Measurements from ENCODE around the gene PTPN20. TPM values are rescaled to one million over a fixed set of nuclear protein-coding genes. Genes with fewer than 3 reads are reported as not detected.
"Not testable (repeated sequence)": the region's sequence is repeated elsewhere in the genome, so short reads cannot be mapped to it uniquely, and the experiment has no call there.

The PTPN20 gene, protein sequence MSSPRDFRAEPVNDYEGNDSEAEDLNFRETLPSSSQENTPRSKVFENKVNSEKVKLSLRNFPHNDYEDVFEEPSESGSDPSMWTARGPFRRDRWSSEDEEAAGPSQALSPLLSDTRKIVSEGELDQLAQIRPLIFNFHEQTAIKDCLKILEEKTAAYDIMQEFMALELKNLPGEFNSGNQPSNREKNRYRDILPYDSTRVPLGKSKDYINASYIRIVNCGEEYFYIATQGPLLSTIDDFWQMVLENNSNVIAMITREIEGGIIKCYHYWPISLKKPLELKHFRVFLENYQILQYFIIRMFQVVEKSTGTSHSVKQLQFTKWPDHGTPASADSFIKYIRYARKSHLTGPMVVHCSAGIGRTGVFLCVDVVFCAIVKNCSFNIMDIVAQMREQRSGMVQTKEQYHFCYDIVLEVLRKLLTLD
- 1 to 10 TPM; 2.2 to 4.0 (median 2.9) TPM for polyA plus RNA-seq (ENCODE audit: insufficient read length in 4 of 4)

DNA sequence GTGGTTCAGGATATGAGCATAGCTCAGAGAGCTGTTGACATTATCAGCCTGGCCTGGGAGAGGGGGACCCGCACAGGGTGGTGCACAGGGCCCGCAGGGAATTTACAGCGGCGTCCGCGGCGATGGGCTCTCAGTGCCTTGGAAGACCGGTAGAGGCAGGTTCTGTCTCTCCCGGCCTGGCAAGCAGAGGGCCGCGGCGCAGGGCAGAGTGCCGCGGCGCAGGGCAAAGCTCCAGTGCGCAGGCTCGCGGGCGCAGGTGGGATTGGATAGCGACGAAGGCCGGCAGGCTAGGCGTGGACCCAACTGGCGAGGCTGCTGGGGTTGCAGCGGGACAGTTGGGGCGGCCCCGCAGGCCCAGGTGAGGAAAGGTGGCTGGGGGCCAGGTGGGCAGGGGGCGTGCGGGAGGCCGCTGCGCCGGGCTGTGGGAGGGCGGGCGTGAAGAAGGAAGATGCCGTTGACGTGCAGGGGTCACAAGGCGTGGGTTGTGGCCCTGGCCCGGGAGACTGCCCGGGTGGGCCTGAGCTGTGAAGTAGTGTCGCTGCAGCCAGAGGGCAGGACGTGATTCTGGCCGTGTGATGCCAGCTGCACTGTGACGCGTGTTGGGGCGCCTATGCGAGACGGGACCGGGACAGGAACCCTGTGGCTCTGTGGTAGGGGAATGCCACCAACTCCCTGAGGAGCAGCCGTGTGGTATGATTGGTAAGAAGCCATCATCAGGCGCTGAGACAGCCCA is at the start of gene PTPN20:
Gene PTPN20, plus strand, starts transcription at position 285 of the 733 bp plus-strand sequence. CDS start 21,072 bp downstream, outside the sequence.
- peak in 2 of 4 donors; percentile 0 for DNase-seq (ENCODE audit: low read depth in 4 of 4, low spot score in 3 of 4)

DNA sequence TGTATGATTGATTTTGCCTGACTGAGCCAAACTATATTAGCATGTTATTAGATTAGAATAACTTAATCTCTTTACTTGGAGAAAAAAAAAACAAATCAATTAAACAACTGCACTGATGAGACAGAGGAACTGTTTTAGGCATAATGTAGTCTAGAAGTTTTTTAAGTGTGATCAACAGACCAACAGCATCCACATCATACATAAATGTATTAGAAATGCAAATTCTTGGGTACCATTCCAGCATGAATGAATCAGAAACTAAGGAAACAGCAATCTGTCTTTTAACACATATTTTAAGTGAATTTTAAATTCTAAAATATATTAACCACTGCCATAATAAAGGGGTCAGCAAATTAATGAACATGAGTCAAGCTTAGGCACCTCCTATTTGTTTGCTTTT is 41.5 kb upstream of the PTPN20 start:
- DNase-seq (ENCODE audit: low read depth in 4 of 4, low spot score in 3 of 4) = not testable (repeated sequence)

DNA sequence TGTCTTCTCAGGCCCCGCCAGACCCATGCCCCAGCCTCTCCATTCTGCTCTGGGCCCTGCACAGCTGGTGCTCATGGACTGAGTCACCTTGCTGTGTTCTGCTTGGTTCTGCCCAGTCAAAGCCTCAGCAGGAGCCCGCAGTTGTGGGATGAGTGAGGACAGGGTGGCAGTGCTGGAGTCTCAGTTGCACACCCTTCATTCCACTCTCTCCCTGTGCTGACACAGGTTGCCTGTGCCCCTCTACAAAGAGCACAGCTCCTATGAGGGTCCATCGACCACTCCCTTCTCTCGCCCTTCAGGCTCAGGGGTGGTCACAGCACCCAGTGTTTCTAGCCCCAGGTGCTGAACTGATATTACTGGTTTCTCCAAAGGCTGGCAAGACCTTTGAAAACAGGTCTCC is 39.6 kb upstream of the PTPN20 start:
- DNase-seq (ENCODE audit: low read depth in 4 of 4, low spot score in 3 of 4) = not testable (repeated sequence)

DNA sequence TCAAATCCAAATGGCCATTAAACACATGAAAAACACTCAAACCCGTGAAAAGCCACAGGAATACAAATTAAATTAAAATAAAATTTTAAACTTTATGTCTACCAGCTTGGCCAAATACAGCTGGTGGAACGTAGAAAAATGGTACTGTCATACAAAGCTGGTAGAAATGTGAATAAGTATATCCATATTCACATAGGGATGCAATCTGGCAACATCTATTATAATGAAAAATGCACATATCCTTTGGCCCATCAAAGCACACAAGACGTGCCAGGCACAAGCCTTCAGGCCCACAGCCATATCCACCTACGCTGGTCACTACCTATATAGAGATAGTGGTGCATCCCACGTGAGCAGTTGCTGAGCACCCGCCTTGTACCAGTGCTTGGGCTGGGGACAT is 35.9 kb upstream of the PTPN20 start:
- not testable (repeated sequence) for DNase-seq (ENCODE audit: low read depth in 4 of 4, low spot score in 3 of 4)

DNA sequence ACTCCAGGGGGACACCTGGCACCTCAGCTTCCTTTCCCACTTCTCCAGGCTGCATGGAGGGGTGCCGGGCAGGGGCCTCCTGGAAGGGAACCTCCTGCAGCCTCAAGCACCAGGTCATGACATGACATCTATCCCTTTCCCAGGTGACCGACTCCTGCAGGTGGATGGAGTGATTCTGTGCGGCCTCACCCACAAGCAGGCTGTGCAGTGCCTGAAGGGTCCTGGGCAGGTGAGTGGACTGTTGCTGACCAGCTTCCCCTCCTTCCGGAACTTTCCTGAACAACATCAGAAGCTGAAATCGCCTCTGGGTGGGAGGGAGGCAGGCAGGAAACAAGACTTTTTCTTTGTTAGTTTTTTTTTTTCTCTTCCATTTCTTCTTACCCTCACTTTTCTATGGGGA is 34.5 kb upstream of the PTPN20 start:
- not testable (repeated sequence) for DNase-seq (ENCODE audit: low read depth in 4 of 4, low spot score in 3 of 4)

DNA sequence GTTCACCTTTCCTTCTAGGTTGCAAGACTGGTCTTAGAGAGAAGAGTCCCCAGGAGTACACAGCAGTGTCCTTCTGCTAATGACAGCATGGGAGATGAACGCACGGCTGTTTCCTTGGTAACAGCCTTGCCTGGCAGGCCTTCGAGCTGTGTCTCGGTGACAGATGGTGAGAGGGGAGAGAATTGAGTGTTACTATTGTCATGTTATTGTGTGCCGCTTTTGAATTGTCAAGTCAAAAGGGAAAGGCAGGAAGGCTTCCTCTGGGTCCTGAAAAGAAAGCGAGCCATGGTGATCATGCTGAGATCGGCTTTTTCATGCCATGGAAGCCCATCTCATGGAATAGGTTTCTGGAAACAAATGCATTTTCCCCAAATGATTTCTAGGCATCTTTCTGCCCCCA is 32.5 kb upstream of the PTPN20 start:
- not testable (repeated sequence) for DNase-seq (ENCODE audit: low read depth in 4 of 4, low spot score in 3 of 4)

DNA sequence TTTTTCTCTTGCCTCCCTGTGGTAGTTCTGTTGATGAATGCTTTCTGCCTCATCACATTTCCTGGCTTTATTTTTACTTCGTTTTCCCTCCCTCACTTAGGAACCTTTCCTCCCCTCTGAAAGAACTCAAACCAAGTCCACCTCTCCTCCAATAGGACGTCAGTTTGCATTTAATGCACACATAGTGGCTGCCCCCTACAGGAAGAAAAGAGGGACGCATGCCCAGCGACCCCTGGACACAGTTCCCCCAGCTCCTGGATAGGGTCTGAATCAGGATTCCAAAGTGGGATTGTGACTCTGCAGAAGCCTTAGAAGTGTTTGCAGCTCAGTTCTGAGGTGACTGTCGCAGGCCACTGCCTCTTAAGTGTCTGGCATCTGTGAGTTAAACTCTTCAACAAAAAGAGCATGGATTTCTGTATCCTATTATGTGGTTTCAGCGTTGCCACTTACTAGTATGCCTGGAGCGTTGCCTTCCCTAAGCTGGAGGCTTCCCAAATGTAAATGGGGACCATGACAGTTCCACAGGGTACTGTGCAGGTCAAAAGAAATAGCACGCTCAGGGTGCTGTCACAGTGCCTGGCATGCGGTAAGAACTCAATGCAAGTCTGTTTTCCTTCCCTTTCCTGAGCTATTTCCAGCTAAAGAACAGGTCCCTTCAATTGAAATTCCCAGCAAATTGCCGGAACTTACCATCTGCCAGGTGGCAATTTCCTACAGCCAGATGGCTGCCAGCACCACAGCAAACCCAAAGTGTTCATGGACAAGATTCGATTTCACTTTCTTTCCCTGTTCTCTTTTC is 20.2 kb upstream of the PTPN20 start:
- DNase-seq (ENCODE audit: low read depth in 4 of 4, low spot score in 3 of 4) = not testable (repeated sequence)

DNA sequence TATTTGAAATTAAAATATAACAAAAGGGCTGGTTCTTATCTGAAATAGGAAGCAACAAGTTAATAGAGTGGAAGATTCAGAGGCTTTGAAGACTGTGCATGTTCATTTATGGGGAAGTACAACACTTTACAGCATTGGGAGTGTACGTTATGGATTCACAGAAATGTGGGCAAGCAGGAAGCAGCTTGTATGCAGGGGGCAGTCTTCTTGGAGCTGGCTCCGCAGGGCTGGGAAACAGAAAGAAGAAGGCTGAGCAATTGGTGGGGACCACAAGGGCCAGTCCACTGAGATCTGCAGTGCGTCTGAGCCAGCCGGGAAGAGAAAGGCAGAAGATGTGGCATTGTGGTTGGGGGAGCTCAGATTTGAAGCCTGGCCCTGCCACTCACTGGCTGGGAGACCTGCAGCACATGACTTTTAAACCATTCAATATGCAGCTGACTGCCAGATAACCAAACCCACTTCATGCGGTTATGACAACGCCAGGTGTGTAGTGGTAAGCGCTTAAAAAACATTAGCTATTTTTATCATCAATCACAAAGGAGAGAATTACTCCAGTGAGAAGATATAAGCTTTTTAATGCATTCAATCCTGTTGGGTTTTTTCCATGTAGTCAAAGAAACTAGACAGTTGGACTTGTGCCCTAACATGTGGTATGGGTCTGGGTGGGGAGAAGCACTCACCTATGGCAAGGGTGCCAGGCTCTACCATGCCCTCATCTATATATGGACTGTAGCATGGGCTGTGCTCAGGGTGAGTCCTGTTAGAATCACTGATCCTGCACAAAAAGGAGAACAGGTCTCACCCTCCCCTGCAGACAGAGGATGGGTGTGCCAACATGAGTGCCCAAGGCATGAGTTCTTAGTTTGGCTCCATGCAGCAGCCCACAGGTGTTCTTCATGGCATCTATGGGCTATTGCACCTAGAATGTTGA is 14.2 kb upstream of the PTPN20 start:
- DNase-seq (ENCODE audit: low read depth in 4 of 4, low spot score in 3 of 4) = not testable (repeated sequence)

DNA sequence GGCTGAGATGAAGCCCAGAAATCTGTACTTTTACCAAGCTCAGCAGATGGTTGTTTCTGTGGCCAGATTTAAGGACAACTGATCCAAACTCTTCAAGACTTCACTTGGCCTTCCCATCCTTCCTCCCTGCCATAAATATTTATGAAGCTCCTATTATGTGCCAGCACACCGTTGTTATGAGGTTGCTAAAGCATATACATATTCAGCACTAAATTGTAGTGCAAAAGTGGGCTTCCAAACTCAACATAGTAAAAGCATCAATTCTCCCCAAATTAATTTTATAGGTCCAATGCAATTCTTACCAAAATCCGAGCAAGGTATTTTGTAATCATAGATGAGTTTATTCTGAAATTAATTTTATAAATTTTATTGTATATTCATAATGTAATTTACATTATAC is 10.0 kb upstream of the PTPN20 start:
- DNase-seq (ENCODE audit: low read depth in 4 of 4, low spot score in 3 of 4) = not testable (repeated sequence)

DNA sequence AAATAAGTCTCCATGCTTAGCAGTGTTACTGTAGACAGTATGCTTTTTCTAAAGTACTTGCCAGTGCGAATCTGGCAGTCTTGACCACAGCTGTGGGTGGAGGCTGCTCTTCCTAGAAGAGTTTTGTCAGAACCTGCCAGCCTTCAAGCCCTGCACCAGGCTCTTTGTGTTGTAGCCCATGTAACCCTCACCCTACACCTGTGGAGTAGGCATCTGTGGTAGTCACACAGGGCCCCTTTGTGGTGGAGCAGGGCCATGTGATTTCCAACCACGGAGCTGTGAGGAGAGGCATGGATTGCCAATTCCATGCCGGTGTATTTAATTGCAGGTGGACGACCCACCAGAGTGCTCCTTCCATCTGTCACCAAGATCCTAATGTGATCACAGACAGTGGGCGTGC is 7.4 kb upstream of the PTPN20 start:
- not testable (repeated sequence) for DNase-seq (ENCODE audit: low read depth in 4 of 4, low spot score in 3 of 4)

DNA sequence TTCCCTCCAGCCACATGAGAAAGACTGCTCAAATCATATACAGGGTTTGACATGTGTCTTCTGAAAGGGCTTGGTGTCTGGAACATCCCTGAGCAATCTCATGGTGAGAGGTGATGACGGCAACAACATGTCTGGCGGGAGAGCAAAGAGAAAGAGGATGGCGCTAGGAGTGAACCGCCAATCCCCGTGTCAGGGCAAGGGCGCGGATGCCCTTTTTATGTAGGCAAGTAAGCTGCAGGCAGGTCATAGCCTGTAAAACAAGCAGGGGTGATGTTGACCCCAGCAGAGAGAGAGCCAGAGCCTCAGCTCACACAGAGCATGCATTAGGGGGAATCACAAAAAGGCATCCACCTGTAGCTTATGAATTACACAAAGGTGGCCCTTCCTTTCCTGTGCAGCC is 4.9 kb upstream of the PTPN20 start:
- not testable (repeated sequence) for DNase-seq (ENCODE audit: low read depth in 4 of 4, low spot score in 3 of 4)

DNA sequence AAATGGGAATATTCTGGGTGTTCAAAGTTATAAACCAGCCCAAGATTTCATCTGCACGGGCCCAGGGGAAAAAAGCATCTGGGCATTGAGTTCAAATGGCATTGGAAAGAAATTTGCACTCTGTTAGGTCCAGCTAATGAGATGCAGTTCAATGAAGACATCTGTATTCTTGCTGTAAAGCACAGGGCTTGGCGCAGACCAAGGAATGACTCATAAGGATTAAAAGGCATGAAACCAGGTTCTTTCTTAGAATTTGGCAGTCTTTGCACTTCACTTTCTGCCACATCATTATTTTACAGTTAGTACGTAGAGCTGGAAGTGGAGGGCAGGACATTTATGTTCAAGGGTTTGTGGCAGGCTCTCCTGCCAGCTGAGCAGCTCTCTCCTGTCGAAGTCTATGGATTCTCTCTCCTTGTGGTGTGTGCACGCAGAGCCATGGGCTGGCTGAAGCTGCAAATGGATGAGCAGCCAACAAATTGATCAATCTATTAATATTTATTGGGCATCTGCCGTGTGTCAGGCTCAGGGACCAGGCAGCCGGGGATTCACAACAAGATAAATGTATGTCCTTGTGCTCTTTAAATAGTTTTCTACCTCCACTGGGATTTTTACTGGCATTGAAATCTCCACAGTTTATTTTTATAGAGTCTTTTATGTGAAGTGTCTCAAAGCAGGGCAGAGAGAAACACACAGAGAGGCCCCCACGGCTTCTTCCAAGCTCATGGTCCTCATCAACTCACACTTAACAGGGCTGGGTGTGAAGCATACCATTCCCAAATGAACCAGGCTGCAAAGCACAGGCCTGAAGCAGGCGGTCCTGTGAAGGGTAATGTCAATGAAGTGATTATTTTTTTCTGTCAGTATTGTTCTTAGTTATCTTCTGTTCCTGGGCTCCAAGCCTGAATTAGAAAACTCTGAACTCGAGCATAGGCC is 3.8 kb upstream of the PTPN20 start:
- DNase-seq (ENCODE audit: low read depth in 4 of 4, low spot score in 3 of 4) = not testable (repeated sequence)

DNA sequence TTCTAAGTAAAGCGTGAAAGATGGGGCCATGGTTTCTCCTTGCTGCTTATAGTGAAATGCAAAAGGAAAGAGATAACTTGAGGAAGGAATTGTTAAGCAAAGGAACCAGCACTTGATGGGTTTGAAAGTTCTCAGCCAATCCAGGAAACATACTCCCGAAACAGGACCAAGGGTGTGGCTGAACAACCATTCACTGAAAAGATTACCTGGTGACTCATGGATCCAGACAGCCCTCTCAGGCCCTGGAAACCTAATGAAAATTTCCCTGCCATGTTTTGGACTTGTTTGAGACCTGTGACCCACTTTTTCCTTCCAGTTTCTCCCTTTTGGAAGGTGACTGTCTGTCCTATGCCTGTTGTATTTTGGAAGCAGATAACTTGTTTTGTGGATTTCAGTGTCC is 11.3 kb downstream of the PTPN20 start:
- not testable (repeated sequence) for DNase-seq (ENCODE audit: low read depth in 4 of 4, low spot score in 3 of 4)

DNA sequence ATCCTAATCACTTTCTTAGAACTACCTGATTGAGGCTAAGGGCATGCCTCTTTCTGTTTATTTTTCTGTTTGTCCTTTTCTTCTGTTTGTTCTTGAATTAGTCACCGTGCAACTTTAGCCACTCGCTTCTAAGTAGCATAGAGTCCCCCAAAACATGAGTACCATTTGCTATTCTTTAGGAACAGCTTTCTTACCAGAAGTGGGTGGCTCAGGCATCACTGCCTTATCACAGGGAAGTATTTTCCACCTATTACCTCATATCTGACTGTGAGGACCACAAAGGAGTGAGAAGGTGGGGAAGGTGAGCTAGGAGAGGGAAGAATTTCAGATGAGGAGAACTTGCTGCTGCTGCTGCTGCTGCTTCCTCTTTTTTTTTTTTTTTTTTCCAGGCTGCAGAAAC is 13.9 kb downstream of the PTPN20 start:
- DNase-seq (ENCODE audit: low read depth in 4 of 4, low spot score in 3 of 4) = not testable (repeated sequence)

DNA sequence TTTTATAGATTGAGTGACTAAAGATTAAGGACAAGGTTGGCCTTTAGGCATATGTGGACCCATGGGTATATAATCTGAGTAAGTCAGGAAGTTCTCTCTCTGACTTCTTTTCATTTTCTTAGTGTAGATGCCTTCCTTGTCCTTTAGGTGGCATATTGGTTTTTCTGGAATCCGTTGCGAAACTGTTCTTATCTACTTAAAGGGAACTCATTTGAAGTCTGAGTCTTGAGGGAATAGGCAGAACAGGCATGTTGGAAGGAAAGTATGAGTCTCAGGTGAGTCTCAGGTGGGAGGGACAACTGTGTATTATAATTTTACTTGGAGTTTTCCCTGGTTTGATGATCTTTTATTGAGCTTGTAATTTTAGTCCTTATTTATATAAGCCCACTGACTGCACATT is 14.6 kb downstream of the PTPN20 start:
- DNase-seq (ENCODE audit: low read depth in 4 of 4, low spot score in 3 of 4) = not testable (repeated sequence)

DNA sequence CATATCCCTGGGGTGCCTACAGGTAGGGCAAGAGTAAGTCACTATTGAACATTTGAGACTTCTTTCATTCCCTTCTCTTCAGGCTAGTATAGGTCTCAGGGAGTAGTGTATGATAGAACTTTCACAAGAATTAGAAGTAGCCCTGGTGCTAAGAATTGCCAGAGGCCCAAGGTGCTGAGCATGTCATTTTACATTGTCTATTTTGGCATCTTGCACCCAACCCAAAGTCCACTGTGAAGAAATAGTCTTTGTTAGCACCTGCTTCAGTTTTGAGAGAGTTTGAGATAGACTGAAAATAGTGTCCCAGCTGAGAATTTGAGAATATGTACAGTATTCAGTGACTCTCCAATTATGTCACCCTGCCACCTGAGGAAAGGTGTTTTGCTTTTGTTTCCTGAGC is 17.6 kb downstream of the PTPN20 start:
- DNase-seq (ENCODE audit: low read depth in 4 of 4, low spot score in 3 of 4) = not testable (repeated sequence)

DNA sequence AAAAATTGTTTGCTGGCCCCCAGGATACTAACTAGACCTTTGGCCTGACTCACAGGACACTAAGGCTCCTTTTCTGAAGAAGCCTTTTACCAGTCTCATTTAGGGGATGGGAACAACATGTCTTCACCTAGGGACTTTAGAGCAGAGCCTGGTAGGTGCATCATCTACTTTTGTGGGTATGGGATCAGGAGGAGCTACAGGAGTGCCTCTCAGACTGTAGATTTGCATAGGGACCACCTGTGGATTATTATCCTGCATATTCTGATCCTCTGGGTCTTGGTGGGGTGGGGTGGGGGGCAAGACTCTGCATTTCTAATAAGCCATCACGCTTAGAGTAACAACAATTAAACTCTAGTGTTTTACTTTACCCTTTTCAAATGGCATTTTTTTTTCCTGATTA is 21.2 kb downstream of the PTPN20 start:
- DNase-seq (ENCODE audit: low read depth in 4 of 4, low spot score in 3 of 4) = not testable (repeated sequence)

DNA sequence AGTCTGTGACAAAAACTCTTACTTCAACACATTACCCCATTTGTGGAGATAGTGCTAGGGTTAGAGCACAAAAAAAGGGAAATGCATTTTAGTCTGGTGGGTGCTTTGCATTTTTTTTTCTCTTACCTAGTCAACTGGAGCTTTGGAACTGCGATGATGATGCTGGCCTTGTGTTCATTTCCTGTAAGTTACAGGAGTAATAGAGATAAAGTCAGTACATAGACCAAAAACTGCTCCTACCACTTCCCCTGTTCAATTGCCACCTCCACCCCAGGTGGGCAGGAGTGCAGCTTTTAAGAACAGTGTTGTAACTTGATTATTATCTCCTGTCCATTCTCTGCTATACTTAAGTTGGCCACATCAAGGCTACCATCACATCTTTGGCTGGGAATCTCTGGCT is 29.9 kb downstream of the PTPN20 start:
- not testable (repeated sequence) for DNase-seq (ENCODE audit: low read depth in 4 of 4, low spot score in 3 of 4)
